AG20443 (cell line): ENCODE data around the gene OGA.
"Not testable (repeated sequence)": the region's sequence is repeated elsewhere in the genome, so short reads cannot be mapped to it uniquely, and the experiment has no call there.

Source experiments
- DNase-seq: peaks from one replicate; pipeline ENCODE4 v3.0.0; 2012; ENCODE audit warnings: low spot score, mixed read lengths

OGA gene

DNA sequence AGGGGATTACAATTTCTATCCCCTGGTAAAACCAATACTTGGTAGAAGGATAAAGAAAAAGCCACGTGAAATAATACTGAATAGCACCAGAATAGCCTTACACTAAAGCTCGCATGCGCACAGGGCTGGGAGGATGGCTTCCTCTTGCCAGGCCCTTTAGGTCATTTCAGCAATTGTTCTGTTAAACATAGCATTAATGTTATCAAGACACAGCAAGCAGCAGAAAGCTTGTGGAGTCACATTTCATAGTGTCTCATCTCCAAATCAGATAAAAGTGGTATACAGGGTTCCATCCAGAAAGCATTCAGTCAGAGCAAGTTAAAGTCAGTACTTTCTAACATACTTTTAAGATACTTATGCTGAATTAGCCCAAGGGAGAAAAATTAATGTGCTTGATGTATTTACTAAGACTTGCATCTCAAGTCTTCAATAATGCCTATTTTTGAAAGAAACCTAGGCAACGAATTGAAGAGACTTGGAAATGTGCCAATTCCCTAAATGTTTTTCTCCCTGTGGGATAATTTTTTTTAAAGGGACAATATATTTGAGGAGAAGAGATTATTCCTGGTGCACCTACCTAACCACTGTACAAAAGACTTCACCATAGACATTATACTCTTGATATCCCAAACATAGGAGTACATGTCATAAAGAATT, 20.7 kb downstream of the OGA start:
- no peak for DNase-seq

DNA sequence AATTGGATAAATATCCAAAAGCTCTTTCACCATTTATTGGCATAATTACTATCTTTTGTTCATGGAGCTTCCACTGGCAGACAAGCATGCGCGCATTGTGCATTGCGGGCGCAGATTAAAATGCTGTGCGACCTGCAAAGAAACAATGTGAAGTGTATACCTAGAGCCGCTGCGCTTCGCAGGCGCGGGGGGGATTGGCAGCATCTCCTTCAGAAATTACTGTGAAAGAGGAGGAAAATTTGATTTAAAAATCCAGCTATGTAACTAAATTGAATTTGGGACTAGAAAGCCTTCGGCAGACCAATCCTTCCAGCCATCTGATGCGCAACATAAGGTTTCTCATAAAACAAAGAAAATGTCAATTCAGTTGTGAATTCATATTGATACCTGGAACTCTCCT, 24.7 kb downstream of the OGA start:
- DNase-seq, result no peak

- no peak for DNase-seq
Observed at GRCh38 chr10:101789686-101790085, 28.6 kb downstream of the OGA start.

DNA sequence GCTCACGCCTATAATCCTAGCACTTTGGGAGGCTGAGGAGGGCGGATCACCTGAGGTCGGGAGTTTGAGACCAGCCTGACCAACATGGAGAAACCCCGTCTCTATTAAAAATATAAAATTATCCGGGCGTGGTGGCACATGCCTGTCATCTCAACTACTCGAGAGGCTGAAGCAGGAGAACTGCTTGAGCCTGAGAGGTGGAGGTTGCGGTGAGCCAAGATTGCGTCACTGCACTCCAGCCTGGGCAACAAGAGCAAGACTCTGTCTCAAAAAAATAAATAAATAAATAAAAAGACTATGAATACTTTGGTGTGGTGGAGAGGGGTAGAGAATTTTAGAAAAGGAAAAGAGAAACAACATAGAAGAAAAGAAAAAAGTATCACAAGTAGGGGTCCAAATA, 29.0 kb downstream of the OGA start:
- not testable (repeated sequence) for DNase-seq

DNA sequence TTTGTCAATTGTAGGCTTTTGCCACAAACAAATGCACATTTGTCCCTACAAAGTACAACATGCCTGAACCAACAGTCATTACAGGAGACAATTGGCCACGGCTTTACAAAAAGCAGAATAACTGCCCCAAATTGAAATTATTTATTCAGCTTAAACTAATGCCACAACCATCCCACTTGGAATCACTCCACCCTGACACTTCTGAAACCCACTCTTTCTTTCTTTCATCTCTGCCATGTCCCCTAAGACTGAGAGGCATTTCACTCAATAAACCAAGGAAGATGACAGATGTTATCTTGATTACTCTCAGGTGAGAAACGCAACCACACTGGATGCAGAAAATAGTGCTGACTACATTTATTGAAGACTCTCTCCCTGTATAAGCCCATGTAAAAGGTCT, 32.4 kb downstream of the OGA start:
- no peak for DNase-seq

- no peak for DNase-seq
Observed at GRCh38 chr10:101784558-101784957, 33.7 kb downstream of the OGA start.

DNA sequence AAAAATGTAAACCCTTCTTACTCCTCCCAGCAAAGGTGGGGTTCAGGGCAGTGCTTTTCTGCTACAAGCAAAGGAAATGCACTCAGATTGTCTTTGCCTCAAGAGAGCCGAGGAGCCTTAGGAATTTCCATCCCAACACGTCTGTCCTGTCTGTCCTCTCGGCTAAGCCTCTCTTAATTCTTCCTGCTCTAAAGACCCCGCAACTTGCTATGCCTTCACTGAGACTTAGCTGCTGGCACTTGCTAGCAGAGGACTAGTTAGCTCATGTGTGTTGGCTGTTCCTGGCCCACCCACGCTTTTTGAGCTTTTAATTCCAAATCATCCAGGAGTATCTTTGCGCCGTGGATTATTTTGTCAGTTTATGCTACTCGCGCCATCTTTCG, 34.5 kb downstream of the OGA start:
- DNase-seq, result peak; percentile 32

DNA sequence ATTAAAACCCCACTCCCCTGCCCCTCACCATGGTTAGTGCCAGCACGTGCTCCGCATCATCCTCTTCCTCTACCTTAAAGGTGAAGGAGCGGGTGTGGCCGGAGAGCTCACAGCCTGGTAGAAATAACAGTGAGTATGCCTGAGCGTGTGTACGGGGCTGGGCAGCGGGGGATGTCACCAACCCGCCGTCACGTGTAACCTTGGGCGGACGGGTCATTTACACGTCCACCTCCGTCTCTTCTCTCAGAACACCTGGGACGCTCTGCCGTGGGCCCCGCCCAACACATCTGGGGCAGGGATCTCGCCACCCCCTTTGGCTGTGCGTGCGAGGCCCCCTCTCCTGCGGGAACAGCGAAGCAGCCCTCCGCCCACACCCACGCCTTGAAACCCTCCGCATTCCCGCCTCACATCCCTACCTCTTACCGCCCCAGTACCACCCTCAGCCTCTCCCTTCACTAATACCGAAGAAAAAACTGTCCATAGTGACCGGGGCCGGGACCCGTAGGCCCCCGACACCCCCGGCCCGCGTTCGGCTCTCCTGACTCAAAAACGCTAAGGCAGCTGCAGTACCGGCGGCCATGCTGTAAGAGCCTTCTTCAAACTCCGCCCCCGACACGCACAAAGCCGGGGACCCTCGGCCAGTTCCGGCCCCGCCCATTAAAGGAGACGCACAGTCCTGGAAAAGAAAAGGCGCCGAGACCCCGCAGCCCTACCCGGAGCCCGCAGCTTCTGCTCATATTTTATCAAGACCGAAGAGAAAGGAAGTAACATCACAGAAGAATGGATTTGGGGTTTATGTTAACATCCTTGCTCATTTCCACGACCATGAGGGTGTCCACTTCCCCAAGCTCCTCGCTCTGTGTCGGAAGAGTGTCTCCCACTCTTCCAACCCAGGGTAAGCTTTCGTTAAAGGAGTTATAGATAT, 35.2 kb downstream of the OGA start, which contains the start of gene NPM3:
Gene NPM3, minus strand, starts transcription at position 636 of the 925 bp plus-strand sequence. Its CDS starts 56 bp downstream, at position 580.
- DNase-seq, result peak; percentile 96

DNA sequence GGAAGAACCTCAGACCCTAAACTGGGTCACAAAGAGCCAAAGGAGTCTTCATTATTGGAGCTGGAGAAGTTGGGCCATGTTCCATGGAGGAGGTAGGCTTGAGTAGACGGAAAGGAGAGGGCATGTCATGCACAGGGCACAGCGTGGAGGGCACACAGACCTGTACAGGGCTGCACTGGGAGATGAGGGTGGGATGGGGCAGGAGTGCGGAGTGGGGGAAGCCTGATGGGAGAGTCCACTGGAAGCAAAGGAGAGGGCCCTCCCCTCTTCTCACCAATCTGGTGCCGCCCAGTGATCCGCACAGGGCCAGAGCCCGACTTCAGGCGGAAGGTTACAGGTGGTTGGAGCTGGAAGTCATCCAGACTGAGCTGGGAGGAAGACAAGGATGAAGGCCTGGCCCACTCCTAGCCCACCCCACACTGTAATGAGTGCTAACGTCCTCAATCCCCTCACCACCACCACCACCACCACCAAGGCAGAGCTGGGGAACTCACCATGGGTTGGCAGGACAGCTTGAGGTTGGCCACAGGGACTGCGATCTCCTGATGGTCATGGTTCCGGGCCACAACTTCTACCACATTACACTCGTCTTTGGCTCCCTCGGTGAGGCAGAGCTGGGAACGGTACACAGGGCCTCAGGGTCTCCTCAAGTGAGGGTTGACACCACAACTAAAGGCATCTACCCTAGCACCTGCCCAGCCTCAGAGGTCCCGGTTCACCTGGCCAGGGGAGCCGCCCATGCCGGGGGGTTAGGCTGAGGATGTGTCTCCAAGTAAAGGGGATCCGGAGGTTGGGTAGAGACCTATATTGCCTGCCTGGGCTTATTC, 36.0 kb downstream of the OGA start:
- peak; percentile 7 for DNase-seq

DNA sequence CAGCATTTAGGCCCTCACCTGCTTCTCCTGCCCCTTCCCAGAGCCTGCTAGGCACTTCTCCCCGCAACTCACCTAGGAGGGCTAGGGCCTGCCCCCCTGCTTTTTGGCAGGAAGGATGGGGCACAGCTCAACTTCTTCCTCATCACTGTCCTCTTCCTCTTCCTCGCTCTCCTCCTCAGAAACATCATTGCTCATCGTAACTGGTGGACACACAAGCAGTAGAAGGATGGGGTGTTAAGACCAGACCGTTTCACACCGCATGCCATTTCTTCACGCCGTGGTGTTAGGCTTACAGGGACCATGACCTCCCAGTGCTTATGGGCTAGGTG, 36.6 kb downstream of the OGA start:
- DNase-seq, result no peak

DNA sequence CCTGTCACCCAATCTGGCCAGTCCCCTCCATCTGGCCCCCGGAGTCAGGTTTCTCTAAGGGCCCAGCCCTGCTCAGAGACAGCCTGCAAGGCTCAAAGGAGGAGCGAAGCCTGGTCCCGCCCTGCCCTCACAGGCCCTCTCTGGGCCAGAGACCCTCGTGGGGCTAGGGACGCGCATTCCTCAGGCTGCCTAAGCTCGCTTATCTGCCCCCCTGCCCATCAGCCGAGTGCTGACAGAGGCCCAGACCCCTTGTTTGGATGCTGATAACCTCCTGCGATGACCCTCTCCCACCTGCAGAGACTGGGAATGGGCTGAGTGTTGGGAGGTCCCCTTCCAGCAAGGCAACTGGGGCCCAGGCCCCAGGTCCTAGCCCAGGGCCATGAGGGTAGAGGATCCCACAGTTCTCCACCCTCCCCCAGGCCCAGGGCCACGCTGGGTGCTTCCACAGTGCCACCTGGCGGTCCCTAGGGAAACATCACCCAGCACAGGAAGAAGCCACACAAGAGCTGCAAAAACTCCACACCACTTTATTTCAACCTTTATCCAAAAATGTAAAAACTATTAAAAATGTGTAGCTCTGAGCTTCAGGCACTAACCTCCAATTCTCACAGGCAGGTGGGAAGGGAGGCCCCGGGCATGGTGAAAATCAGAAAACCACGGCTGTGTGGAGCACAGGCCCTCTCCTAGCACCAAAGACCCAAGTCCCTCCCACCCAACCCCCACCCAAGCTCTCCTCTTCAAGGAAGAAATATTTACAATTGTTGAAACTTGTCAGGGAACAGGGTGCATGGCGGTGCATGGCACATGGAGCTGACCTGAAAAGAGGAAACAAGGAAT, 37.2 kb downstream of the OGA start:
- DNase-seq, result peak; percentile 89

DNA sequence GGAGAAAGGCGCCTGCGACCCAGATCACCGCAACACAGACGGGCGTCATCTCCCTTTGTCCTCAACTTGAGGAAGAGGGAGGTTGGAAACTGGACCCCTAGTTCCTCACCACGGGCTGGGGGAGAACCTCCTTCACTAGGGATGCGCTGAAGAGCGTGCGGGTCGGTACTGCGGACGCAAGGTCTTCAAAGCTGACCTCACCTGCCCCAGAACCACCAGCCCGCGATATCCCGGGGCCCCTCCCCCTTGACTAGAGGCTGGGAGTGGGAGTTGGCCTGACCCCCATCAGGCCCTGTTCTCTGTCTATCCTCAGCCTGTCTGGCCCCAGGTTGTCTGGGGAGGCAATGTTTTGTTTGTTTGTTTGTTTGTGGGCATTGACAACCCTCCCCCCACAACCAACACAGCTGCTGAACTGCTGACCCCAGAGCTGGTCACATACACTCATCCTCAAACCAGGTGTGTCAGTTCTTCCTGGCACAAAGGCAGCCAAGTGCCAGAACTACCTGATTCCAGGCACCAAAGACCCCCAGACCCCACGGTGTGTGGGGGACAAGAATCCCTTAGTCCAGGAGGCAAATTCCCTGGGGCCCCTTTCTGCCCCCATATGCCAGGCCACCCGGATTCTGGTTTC, 37.9 kb downstream of the OGA start:
- DNase-seq, result no peak

DNA sequence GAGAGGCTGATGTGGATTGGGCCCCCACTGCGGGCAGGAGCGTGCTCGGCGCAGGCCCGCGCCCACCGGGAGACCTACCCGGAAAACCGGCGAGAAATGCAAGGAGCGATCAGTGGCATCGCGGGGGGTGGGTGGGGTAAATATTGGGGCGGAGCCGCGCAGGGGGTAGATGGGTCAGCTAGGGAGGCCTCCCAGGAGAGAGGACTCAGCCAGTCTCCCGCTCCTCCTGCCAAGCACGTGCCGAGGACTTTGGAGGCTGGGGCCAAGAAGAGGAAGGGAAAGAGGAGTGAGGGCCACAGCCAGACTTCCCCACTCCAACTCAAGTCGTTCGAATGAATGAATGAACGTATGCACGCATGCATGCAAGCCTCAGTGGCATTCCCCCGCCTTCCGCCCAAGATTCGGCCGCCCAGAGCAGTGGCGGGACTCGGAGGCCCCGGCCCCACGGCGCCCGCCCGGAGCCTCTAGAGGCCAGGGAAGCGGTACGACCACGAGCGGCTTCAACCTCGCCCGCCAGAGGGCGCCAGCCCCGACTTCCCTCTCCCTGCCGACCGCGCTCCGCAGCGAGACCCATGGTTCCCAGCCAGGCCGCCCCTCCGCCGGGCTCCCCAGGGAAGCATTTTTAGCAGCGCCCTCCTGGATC, 38.6 kb downstream of the OGA start:
- peak; percentile 90 for DNase-seq

DNA sequence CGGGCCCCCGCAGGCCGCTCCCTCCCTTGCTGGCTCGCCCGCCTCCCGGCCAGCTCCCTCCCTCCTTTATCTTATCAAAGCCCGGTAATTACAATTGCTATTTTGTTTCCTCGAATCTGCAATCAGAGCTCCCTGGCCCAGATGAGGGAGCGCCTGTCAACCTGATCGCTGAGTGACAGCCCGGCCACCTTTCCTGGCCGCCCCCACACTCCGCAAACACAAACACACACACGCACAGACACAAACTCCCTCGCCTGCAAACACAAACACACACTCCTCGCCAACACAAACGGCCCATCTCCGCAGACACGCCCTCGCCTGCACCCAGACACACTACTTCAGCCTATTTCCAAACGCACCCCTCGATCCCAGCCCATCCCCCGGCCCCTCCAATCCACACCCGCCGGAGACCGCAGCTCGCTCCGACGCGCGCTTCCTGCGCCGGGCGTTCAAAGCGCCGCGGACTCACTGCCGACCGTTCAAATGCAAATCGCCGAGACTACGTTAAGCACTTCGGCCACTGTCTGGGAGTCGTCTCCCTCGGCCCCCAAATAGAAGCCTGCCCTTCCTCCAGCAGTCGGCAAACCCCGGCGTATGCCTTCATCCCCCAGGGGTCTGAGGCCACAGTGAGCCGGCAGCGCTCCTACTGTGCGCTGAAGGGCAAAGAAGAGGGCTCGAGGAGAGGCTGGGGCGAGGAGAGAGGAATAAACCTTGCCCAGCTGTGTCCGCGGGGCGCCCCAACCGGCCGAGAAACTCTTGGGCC, 39.3 kb downstream of the OGA start:
- DNase-seq, result peak; percentile 56

DNA sequence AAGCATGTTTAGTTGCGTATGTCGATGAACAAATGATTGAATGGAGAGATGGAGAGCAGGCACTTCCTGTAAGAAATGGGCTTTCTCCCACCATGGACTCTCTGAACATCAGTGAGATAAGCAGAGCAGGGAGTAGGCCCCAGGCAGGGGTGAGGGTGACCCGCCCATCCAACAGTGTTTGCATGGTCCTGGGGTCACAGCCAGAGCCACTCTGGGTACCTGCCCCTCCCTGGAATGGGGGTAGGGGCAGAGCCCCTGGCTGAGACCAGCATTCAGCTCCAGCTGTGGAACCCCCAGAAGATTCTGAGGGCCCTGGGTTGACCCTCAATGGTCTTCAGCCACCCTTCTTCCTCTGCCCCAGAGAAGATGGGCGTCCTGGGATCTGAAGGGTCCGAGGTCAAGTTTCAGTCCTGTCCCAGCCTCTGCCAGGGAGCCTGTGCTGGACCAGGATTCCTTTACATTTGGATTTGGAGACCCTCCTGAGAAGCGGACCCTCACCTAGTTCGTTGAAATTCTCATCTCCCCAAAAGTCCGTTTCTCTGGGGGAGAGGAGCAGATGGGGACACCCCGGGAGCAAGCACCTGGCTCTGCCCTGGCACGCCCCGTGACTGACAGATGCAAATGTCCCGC, 40.0 kb downstream of the OGA start:
- peak; percentile 6 for DNase-seq

GRCh38 chr10:101777619-101778145, 40.6 kb downstream of the OGA start:
- DNase-seq, result peak; percentile 11

DNA sequence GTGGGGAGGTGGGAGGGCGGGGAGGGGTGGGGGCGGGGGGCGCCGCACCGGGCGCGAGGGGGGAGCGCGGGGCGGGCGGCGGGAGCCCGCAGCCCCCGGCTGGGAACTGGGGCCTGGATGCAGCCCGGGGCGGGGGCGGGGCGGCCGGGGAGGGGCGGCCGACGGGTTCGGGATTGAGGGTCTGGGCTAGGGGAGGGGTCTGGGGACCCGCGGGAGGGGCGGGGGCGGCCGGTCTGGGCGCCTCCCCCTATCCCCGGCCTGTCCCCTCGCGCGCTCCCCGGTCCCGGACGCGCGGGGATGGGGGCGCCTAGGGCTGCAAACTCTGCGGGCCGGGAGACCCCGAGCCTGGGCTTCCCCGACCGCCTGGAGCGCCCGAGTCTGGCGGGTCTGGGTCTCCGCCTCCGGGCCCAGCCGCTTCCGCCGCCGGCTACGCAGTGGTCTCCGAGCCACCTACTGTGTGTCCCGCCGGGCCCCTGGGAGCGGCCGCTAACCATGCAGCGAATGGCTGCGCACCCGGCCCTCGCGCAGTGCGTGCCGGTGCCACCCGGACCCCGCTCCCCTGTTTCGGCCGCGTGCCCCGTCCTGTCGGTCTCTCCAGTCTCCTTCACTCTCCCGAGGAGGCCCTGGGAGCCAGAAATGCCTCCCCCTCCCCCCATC, 42.0 kb downstream of the OGA start:
- peak; percentile 13 for DNase-seq
